ENCODE measurements around the gene INPP4B.

INPP4B gene

GRCh38 chr4:141995056-141995455, 851.0 kb downstream of the INPP4B start:
- Histone ChIP-seq H3K27me3 (ENCODE audit: control insufficient read depth, insufficient read depth, low read length) (no peaks in the 10 kb centered on the region), H3K9ac (ENCODE audit: low read depth, low read length) (no peak overlapping the region), H3K4me1 (ENCODE audit: control insufficient read depth, insufficient read depth, low read length) (no peaks in the 10 kb centered on the region), H3K36me3 (ENCODE audit: control insufficient read depth, insufficient read depth, low read length) (no peaks in the 10 kb centered on the region), H3K9me3 (ENCODE audit: control insufficient read depth, insufficient read depth, low read length) (peaks cover 30% of the 10 kb centered on the region), H3K27ac (ENCODE audit: low read depth, low read length) (no peak overlapping the region), H3K4me3 (ENCODE audit: low read depth, low read length) (no peak overlapping the region)

DNA sequence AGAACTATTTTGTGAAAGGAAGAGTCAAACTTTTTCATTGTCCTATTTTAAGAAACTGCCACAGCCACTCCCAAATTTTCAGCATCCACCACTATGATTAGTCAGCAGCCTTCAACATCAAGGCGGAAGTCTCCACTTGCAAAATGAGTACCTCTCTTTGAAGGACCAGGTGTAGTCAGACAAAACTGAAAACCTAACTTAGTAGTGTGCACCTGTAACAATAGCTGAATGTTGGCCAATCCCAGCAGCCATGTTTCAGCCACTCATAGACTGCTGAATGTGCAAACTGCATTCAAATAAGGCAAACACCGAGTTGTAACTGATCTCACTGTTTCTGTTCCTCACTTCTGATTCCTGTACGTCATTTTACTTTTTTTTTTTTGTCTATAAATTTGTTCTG, 868.7 kb downstream of the INPP4B start:
- Histone ChIP-seq H3K4me1 (ENCODE audit: control insufficient read depth, insufficient read depth, low read length) (no peaks in the 10 kb centered on the region), H3K27ac (ENCODE audit: low read depth, low read length) (no peak overlapping the region), H3K27me3 (ENCODE audit: control insufficient read depth, insufficient read depth, low read length) (no peaks in the 10 kb centered on the region), H3K36me3 (ENCODE audit: control insufficient read depth, insufficient read depth, low read length) (no peaks in the 10 kb centered on the region), H3K4me3 (ENCODE audit: low read depth, low read length) (no peak overlapping the region), H3K9ac (ENCODE audit: low read depth, low read length) (no peak overlapping the region), H3K9me3 (ENCODE audit: control insufficient read depth, insufficient read depth, low read length) (peaks cover 7% of the 10 kb centered on the region)
